HL-60 (cell line): ENCODE measurements around the gene NR2F6.

ENCODE experiments used
- DNase-seq, 2 experiments: peaks; one replicate each; pipeline ENCODE4 v3.0.0-alpha.2; 2010 to 2020; ENCODE audit warnings: low read depth in 1 of 2, low spot score in 1 of 2
- H3K27ac ChIP-seq: fragments of 250-450 bp; sonication (Bioruptor Pico); replicated peaks from 2 replicates; pipeline ENCODE4 v1.5.1; 2020; ENCODE audit warnings: mild to moderate bottlenecking, moderate library complexity
- H3K27me3 ChIP-seq: fragments of 250-450 bp; sonication (Bioruptor Pico); 2 replicates; pipeline ENCODE4 v1.5.1; 2021; ENCODE audit warnings: mild to moderate bottlenecking, moderate library complexity; ENCODE audit not compliant: insufficient read depth, poor library complexity, severe bottlenecking
- H3K4me3 ChIP-seq: replicated peaks from 2 replicates; pipeline ENCODE4 v1.5.1; 2011; ENCODE audit warnings: mild to moderate bottlenecking, control low read depth, low read length; ENCODE audit not compliant: insufficient read depth
- CTCF ChIP-seq: IDR thresholded peaks from one replicate; pipeline ENCODE4 v1.5.1; 2011; ENCODE audit warnings: low read length, control low read depth, inconsistent platforms; ENCODE audit not compliant: insufficient read depth
- GABPA ChIP-seq: IDR thresholded peaks from 2 replicates; pipeline ENCODE4 v1.6.1; 2012; ENCODE audit warnings: low read depth
- POLR2AphosphoS5 ChIP-seq: IDR thresholded peaks from 2 replicates; pipeline ENCODE4 v1.6.1; 2012; ENCODE audit warnings: low read depth
- SPI1 ChIP-seq: IDR thresholded peaks from 2 replicates; pipeline ENCODE4 v1.6.1; 2012; ENCODE audit warnings: low read depth, mild to moderate bottlenecking, borderline replicate concordance
- TF ChIP-seq, protein P1 (sequence below): IDR thresholded peaks from 2 replicates; pipeline ENCODE4 v1.6.1; 2012; ENCODE audit warnings: low read depth; ENCODE audit not compliant: insufficient replicate concordance

NR2F6 gene

DNA sequence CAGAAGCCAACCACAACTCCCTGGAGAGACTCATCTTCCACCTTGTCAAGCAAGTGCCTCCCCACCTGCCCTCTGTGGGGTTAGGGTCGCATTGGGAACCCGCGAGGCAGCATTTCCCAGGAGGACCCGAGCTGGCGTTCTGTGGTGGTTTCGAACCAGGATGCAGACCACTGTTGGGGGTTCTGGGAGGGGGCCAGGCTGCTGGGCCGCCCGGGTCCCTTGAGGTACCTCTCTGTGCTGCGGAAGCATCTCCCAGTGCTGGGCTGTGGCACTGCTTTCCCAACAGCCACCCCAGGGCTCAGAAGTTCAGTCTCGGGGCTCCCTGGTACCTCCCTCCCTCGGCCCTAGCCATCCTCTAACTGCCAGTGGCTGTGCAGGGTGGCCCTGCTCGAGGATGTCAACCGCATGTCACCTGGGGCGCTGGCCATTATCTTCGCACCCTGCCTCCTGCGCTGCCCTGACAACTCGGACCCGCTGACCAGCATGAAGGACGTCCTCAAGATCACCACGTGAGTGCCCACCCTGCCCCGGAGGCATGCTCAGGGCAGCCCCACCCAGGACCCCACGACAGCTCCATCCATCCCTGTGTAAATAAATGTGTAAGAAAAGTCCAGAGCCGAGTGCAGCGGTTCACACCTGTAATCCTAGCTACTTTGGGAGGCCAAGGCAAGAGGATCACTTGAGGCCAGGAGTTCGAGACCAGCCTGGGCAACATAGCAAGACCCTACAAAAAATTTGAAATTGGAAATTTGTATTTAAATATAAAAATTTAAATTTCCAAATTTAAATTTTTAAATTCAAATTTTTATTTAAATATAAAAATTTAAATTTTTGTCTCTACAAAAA is 38.8 kb downstream of the NR2F6 start:
- no peak overlapping the region for H3K27ac ChIP-seq
- TF ChIP-seq CTCF, result no peak
- TF ChIP-seq SPI1, result no peak
- no peak for TF ChIP-seq GABPA
- TF ChIP-seq POLR2AphosphoS5, result no peak
- TF ChIP-seq, protein P1, sequence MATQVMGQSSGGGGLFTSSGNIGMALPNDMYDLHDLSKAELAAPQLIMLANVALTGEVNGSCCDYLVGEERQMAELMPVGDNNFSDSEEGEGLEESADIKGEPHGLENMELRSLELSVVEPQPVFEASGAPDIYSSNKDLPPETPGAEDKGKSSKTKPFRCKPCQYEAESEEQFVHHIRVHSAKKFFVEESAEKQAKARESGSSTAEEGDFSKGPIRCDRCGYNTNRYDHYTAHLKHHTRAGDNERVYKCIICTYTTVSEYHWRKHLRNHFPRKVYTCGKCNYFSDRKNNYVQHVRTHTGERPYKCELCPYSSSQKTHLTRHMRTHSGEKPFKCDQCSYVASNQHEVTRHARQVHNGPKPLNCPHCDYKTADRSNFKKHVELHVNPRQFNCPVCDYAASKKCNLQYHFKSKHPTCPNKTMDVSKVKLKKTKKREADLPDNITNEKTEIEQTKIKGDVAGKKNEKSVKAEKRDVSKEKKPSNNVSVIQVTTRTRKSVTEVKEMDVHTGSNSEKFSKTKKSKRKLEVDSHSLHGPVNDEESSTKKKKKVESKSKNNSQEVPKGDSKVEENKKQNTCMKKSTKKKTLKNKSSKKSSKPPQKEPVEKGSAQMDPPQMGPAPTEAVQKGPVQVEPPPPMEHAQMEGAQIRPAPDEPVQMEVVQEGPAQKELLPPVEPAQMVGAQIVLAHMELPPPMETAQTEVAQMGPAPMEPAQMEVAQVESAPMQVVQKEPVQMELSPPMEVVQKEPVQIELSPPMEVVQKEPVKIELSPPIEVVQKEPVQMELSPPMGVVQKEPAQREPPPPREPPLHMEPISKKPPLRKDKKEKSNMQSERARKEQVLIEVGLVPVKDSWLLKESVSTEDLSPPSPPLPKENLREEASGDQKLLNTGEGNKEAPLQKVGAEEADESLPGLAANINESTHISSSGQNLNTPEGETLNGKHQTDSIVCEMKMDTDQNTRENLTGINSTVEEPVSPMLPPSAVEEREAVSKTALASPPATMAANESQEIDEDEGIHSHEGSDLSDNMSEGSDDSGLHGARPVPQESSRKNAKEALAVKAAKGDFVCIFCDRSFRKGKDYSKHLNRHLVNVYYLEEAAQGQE, result no peak

GRCh38 chr19:17205237-17206140 is 40.2 kb downstream of the NR2F6 start:
- TF ChIP-seq SPI1, result no peak
- peak; percentile 36 for TF ChIP-seq CTCF
- DNase-seq, result peak in 1 of 2 experiments; percentile 51
- Histone ChIP-seq H3K27me3 (no peaks in the 10 kb centered on the region), H3K27ac (no peak overlapping the region), H3K4me3 (no peak overlapping the region)

More for the DNA sequence above, 38.8 kb downstream of the NR2F6 start:
- no peak for DNase-seq
- H3K4me3 ChIP-seq, result no peak overlapping the region
- H3K27me3 ChIP-seq, result no peaks in the 10 kb centered on the region

- Histone ChIP-seq H3K4me3 (no peak overlapping the region), H3K27ac (no peak overlapping the region), H3K27me3 (no peaks in the 10 kb centered on the region)
- DNase-seq, result no peak
- TF ChIP-seq SPI1 (no peak), CTCF (no peak), POLR2AphosphoS5 (no peak), GABPA (no peak)
- TF ChIP-seq, protein P1, result no peak
Observed at GRCh38 chr19:17202713-17203112, 43.0 kb downstream of the NR2F6 start.
